Measurements from ENCODE around the gene PLBD2.
A peak's percentile ranks its signal among the peaks of the same experiment; 100 is the strongest.

The PLBD2 gene

GRCh38 chr12:113358381-113359132 lies at the start of gene PLBD2:
PLBD2 (plus strand) TSS chr12:113358587; CDS start chr12:113358601, 14 bp downstream.
- peak; percentile 88 to 99 (median 94) for DNase-seq
- intact Hi-C loops (cut with DNase I), result loop anchor here (1.0 kb wide), 1 partner anchor 23 kb away; the partner anchor contains the start of gene SLC8B1

- DNase-seq, result no peak
- intact Hi-C loops (cut with DNase I), result loop anchor here (5.0 kb wide), 1 partner anchor 602 kb away; no protein-coding TSS in a partner anchor
Observed at GRCh38 chr12:113310489-113310888, 47.9 kb upstream of the PLBD2 start.

GRCh38 chr12:113314121-113314529 lies 44.3 kb upstream of the PLBD2 start:
- intact Hi-C loops (cut with DNase I), result loop anchor here (5.0 kb wide), 1 partner anchor 598 kb away; no protein-coding TSS in a partner anchor
- no peak for DNase-seq

- no peak for DNase-seq
- intact Hi-C loops (cut with DNase I), result no loop called here
Observed at GRCh38 chr12:113315358-113315757, 43.0 kb upstream of the PLBD2 start.

GRCh38 chr12:113316155-113316554 lies 42.2 kb upstream of the PLBD2 start:
- intact Hi-C loops (cut with DNase I), result no loop called here
- DNase-seq, result no peak

GRCh38 chr12:113317122-113317521 lies 41.3 kb upstream of the PLBD2 start:
- DNase-seq, result no peak
- intact Hi-C loops (cut with DNase I), result no loop called here

GRCh38 chr12:113318046-113318656 lies 40.2 kb upstream of the PLBD2 start:
- DNase-seq, result no peak
- intact Hi-C loops (cut with DNase I), result no loop called here

GRCh38 chr12:113318900-113319628 lies 39.3 kb upstream of the PLBD2 start:
- intact Hi-C loops (cut with DNase I), result no loop called here
- no peak for DNase-seq

- intact Hi-C loops (cut with DNase I), result no loop called here
- no peak for DNase-seq
Observed at GRCh38 chr12:113320401-113320800, 38.0 kb upstream of the PLBD2 start.

GRCh38 chr12:113322343-113322742 lies 36.0 kb upstream of the PLBD2 start:
- intact Hi-C loops (cut with DNase I), result no loop called here
- no peak for DNase-seq

- DNase-seq, result no peak
- intact Hi-C loops (cut with DNase I), result no loop called here
Observed at GRCh38 chr12:113325916-113326315, 32.5 kb upstream of the PLBD2 start.

- intact Hi-C loops (cut with DNase I), result no loop called here
- DNase-seq, result peak in 2 of 10 donors; percentile 30
Observed at GRCh38 chr12:113326775-113327395, 31.5 kb upstream of the PLBD2 start.

GRCh38 chr12:113328368-113328889 lies 30.0 kb upstream of the PLBD2 start:
- DNase-seq, result peak in 2 of 10 donors; percentile 17 to 20
- intact Hi-C loops (cut with DNase I), result no loop called here

- DNase-seq, result peak in 2 of 10 donors; percentile 24 to 67
- intact Hi-C loops (cut with DNase I), result no loop called here
Observed at GRCh38 chr12:113329022-113329790, 29.2 kb upstream of the PLBD2 start.

- intact Hi-C loops (cut with DNase I), result no loop called here
- peak in 2 of 10 donors; percentile 3 to 45 for DNase-seq
Observed at GRCh38 chr12:113329791-113330417, 28.5 kb upstream of the PLBD2 start.

- peak in 1 of 10 donors; percentile 11 for DNase-seq
- intact Hi-C loops (cut with DNase I), result no loop called here
Observed at GRCh38 chr12:113330505-113330904, 27.9 kb upstream of the PLBD2 start.

- peak in 2 of 10 donors; percentile 37 to 59 for DNase-seq
- intact Hi-C loops (cut with DNase I), result no loop called here
Observed at GRCh38 chr12:113332688-113333417, 25.5 kb upstream of the PLBD2 start.

GRCh38 chr12:113333418-113333750 lies 25.0 kb upstream of the PLBD2 start:
- peak in 1 of 10 donors; percentile 46 for DNase-seq
- intact Hi-C loops (cut with DNase I), result no loop called here
